Fibroblast of skin of right biceps (primary cell): Measurements from ENCODE around the gene GDAP2.
"Not testable (repeated sequence)": the region's sequence is repeated elsewhere in the genome, so short reads cannot be mapped to it uniquely, and the experiment has no call there.

Experiments
- DNase-seq: peaks from one replicate; pipeline ENCODE4 v3.0.0-alpha.2; 2013

Gene GDAP2

GRCh38 chr1:117929343-117930172 is at the start of gene GDAP2, which contains the start of gene WDR3:
GDAP2 (minus strand) TSS chr1:117929621; CDS start chr1:117920357, 9,264 bp downstream.
WDR3 (plus strand) TSS chr1:117929739; CDS start chr1:117933320, 3,581 bp downstream.
- DNase-seq, result peak; percentile 95

DNA sequence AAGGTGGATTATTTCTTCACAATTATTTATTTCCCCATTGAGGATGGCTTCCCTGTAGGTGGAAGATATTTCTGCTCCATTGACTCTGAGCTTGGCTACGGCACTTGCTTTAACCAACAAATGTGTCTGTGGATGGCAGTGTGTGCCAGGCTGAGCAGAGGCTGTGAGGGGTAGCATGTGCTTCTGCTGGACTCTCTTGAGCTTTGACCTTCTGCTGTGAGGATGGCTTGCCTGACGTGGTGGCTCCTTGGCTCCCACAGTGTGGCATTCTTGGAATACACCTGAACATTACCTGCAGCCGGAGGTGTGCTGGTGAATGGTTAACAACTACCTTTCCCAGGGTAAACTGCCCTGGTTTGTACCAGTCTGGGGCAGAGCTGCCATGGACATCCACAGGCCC is 47.0 kb upstream of the GDAP2 start:
- DNase-seq, result no peak

GRCh38 chr1:117971777-117972176 is 42.4 kb upstream of the GDAP2 start:
- DNase-seq, result no peak

DNA sequence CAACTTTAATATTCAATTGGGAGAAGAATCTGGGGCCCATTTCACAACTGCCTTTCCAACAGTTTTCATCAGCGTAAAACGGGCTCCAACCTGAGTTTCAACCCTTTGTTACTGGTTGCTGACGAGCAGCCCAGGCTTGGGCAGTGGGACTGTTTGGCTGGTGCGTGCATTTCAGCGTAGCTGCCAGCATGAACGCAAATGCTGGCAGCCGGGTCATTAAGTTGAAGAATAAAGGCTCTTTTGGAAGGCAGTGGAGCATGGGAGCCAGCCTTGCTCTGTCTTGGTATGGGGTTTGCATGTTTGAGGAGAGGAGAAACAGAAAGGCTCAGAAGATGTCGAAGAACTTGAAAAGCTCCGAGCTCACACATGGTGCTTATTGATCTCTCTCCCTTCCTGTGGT is 40.8 kb upstream of the GDAP2 start:
- no peak for DNase-seq

DNA sequence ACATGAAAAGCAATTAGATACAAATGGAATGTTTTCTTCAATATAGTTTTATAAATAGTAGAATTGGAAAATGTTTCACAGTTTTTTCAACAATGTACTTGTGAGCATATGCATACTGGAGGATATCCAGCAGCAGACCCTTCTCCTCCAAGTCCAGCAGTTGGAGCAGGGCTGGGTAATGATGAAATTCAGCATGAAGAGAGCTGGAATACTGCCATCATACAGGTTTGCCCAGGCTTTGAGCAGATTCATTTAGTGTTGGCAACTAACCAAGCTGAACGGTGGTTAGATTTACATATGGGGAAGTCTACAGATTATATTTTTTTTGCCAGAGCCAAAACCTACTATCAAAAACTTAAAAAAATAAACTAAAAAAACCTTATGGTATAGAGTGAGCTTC is 38.5 kb upstream of the GDAP2 start:
- peak; percentile 32 for DNase-seq

DNA sequence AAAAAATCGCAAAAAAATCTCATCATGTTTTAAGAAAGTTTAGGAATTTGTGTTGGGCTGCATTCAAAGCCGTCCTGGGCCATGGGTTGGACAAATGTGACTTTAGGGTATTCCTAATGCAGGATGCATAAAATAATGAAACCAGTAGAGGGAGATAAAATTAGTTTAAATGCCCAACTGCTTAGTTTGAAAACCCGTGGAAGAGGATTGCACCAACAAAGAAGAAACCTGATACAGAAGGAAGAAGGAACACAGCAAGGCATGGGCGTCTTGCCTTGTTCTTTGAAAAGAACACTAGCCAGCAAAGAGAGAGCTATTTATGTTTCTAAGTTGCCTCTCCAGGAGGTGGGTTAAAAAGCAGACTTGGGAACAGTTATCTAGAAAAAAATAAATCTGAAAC is 38.1 kb upstream of the GDAP2 start:
- DNase-seq, result peak; percentile 50

DNA sequence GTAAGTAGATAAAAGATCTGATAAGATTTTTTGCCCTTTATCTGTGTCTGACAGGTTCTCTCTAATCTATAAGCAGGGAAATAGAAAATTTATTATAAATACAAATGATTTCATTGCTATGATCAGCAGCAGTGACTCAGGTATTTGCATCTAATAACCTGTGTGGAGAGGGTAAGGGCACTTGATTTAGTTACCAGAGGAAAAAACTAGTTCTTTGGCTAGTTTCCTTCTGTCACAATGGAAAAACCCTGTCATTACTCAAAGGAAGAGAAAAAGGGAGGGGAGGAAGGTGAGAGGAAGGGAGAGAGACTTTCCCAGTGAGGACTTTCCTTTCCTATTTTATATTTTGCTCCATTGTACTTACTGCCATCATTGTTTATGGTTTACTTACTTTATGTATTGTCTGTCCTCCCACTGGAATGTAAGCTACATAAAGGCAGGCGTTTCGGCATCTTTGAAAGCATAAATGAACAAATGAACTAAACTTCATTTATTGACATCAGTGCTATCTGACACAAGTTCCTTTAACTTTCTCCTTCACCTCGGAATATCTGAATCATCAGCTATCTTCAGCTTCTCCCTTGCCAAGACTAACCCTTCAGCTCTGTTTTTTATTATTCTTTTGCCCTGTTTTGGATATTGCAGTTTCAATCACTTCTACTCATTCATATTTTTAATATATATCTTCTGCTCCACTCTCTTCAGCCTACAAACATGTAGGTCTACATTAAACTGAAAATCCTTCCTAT is 35.0 kb upstream of the GDAP2 start:
- peak; percentile 10 for DNase-seq

DNA sequence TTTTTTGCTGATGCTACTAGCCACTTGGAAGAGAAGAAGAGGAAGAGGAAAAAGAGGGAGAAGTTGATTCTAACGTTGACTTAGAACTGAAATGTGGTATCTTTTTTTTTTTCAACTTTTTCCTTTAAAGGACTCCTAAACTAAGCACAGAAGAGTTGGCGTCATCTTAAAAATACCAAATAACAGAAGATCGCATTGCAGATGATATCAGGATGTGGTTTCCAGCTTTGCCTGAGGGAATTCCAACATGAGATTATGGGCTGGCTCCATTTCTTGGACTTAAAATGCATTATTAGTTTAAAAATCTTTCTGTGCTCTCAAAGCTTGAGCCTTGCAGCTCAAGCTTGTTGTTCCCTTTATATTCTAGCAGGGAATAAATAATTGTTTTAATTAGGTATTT is 29.9 kb upstream of the GDAP2 start:
- peak; percentile 15 for DNase-seq

DNA sequence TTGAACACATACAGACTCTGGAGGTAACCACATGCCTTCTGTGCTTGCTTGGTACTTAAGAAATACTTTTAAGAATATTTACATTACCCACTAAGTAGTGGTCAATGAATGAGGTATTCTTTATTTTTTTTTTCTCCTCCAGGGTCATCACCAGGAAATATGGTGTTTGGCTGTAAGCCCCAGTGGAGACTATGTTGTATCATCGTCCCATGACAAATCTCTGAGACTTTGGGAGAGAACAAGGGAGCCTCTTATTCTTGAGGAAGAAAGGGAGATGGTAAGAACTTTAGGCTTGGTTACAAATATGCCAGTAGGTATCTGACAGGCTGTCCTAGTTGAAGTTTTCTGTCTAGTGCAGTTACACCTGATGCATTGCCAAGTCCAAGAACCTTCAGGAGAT is 23.0 kb upstream of the GDAP2 start:
- no peak for DNase-seq

DNA sequence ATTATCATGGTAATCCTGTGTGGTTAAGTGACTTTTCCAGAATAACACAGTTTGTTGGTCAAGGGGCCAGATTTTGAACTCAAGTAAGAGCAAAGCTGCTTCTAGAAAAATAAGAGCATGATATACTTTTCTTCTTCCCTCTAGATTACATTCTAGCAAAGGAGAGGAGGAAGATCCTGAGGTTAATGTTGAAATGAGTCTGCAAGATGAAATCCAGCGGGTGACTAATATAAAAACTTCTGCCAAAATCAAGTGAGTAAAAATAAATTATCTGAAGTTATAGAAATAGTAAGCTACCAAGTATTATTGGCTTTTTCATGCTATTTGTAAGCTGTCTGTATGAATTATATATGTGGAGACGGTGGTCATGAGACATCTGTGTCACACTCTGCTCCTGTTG is 12.9 kb upstream of the GDAP2 start:
- peak; percentile 18 for DNase-seq

DNA sequence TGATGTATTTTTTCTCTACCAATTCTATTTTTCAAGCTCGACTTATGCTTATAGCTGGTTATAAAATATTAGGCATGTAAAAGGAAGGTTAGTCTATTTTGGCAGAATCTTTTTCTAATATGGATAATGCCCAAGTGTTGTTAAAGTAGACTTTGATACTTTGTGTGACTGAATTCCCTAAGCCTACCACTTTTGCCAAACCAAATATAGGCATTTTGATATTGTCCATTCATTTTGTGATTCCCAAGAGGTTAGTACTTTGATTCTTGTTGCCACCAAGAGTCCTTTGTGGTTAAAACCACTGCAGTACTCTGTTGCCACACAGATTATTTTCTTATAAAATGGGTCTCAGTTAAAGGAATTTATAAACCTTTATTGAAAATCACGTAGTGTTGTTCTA is 4.3 kb upstream of the GDAP2 start:
- DNase-seq, result no peak

GRCh38 chr1:117932576-117932975 is 3.2 kb upstream of the GDAP2 start:
- no peak for DNase-seq

DNA sequence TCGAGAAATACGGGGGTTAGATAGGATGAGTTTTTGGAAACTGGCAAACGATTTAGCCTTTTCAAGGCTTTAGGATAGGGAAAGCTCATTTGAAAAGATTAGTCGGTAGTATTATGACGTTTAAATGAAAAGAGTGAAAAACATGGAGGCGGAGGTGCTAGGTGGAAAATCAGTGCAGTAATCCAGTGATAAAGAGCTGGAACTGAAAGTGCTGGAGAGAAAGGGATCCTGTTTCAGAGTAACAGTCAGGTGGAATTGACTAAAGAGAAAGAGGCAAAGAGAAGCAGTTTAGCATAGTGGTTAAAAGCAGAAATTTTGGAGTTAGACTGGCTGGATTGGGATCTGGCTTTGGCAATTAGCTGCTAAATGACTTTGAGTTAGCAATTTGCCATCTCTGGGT is 1.1 kb upstream of the GDAP2 start:
- no peak for DNase-seq

DNA sequence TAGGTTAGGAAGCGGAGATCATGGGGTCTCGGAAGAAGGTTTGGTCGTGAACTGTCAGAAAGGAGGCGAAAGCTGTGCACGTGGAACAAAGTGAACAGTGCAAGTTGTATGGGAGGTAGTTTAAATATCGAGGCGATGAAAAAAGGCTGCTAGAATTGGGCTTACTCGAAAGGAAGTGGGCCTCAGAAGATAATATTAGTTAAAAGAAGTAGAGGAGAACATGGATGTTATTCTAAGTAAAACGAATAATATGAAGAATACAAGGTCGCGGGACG is 689 bp upstream of the GDAP2 start:
- no peak for DNase-seq

GRCh38 chr1:117928881-117929342 is 509 bp downstream of the GDAP2 start:
- peak; percentile 37 for DNase-seq

- no peak for DNase-seq
Observed at GRCh38 chr1:117925981-117926380, 3.4 kb downstream of the GDAP2 start.

- DNase-seq, result not testable (repeated sequence)
Observed at GRCh38 chr1:117922717-117923116, 6.7 kb downstream of the GDAP2 start.

GRCh38 chr1:117921991-117922390 is 7.4 kb downstream of the GDAP2 start:
- DNase-seq, result no peak

DNA sequence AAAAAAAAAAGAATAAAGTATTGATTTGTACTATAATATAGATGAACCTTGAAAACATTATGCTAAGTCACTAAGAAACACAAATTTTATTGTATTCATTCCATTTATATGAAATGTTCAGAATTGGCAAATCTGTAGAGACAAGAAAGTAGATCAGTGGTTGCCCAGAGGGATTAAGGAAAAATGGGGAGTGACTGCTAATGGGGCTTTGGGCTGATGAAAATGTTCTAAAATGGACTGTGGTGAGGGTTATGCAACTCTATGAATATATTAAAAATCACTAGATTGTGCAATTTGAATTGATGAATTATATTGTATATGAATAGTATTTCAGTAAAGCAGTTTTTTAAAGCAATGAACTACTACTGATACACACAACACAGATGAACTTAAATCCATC is 10.0 kb downstream of the GDAP2 start:
- no peak for DNase-seq

DNA sequence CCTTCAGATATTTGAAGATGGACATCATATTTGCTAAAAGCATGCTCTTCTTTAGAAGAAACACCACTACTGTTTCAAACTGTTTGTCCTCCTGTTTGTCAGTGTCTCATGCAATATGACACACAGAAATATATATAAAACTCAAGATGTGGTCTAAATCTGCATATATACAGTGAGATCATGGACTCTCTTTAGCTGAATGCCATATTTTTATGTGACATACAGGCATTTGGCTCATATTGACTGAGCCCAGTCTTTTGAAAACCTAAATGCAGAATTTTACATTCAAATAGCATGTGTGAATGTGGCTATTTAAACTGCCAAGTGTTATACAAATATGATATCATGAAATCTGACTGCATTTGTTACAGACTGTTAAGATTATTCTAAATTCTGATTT is 18.4 kb downstream of the GDAP2 start:
- no peak for DNase-seq

DNA sequence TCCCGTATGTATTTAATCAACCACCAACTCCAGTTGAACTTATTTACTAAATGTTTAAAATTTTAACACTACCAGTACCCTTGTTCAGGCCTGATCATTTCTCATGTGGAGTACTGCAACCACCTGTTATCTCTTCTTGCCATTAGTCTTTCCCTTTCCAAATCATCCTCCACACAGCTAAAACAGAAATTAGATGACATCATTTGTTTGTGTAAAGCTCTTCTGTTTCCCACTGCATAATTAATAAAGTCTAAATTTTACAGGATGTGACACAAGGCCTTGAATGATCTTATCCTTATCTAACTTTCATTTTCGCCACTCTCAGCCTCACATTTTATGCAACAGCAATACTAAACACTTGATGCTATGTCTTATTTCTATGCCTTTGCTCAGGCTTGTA is 24.4 kb downstream of the GDAP2 start:
- DNase-seq, result no peak

DNA sequence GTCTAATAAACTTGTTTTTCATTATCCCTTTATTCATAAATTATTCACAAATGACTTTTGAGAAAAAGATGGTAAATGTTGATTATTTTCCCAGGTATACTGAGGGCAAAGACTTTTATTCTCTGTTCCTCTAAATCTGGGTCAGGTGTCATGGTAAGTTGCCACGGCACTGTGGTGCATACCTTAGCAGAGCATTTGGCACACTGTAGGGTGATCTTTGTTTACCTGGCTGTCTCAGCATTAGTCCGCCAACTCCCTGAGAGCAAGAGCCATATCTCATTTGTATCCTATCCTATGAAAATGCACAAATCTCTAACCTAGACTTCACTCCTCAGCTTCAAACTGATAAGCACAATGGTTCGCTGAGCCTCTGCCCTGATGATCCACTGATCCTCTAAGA is 24.9 kb downstream of the GDAP2 start:
- no peak for DNase-seq

GRCh38 chr1:117902944-117903343 is 26.5 kb downstream of the GDAP2 start:
- no peak for DNase-seq

DNA sequence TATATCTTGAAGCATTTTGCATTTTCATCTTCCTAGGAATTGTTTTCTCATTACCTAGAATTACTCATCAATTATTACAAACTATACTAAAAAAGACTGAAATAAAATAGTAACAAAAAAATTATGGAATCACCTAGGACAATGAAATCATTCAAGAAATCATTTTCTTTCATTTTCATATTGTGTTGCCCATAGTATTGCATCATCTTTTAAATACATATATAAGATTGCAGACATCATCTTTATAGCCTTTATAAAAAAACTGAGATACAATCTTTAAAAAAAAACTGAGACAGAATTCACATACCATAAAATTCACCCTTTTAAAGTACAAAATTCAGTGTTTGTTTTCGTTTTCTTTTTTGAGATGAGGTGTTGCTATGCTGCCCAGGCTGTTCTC is 29.6 kb downstream of the GDAP2 start:
- DNase-seq, result no peak
